ENCODE data around the gene TSPYL1.

GRCh38 chr6:116271149-116271708, 8.5 kb downstream of the TSPYL1 start:
- no peak for TF ChIP-seq POLR2A (IDR thresholded peaks at IDR 0.05; ENCODE audit: low read length)
- TF ChIP-seq GATA1 (IDR thresholded peaks at IDR 0.05; ENCODE audit: low read depth, low read length), result no peak

Data from erythroblast (primary cell).